Stimulated activated CD8-positive, alpha-beta memory T cell treated with anti-CD3 and anti-CD28 coated beads, Interleukin-12 subunit alpha, Interleukin-12 subunit beta, amount 100 ng/mL, for 4 hours (primary cell): Measurements from ENCODE around the gene FYB2.

Experiments used
- DNase-seq: peaks from one replicate; pipeline ENCODE4 v3.0.0-alpha.2; 2020; ENCODE audit warnings: low read depth

FYB2 gene, protein sequence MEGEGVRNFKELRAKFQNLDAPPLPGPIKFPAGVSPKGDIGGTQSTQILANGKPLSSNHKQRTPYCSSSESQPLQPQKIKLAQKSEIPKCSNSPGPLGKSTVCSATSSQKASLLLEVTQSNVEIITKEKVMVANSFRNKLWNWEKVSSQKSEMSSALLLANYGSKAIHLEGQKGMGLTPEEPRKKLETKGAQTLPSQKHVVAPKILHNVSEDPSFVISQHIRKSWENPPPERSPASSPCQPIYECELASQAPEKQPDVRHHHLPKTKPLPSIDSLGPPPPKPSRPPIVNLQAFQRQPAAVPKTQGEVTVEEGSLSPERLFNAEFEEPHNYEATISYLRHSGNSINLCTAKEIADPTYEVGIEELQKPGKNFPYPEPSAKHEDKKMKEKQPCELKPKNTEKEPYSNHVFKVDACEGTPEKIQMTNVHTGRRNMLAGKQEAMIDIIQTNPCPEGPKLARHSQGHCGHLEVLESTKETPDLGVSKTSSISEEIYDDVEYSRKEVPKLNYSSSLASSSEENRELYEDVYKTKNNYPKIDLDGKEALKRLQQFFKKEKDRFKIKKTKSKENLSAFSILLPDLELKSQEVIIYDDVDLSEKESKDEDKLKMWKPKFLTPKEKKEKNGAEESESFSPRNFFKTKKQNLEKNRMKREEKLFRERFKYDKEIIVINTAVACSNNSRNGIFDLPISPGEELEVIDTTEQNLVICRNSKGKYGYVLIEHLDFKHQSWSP

GRCh38 chr1:56819387-56819899 is at the start of gene FYB2:
Gene FYB2 (minus strand): TSS chr1:56819404. CDS start chr1:56819290, 114 bp downstream.
- no peak for DNase-seq

- DNase-seq, result no peak
Observed at GRCh38 chr1:56868761-56869160, 49.6 kb upstream of the FYB2 start.

DNA sequence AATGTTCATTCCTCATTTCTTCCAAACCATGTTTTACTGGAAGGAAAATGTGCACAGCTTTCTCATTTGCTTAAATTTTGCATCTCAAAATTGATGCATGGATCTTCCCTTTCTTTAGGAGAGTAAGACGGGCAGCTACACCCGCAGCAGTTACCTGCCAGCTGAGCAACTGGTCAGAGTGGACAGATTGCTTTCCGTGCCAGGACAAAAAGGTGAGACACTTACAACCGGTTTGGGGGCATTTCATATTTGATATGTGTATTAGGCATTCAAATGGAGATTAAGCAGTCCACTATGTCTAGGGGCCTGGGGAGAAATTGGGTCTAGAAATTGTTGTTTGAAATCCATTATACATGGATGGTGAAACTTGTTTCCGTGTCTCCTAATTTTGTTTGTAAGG is 48.3 kb upstream of the FYB2 start:
- DNase-seq, result no peak

DNA sequence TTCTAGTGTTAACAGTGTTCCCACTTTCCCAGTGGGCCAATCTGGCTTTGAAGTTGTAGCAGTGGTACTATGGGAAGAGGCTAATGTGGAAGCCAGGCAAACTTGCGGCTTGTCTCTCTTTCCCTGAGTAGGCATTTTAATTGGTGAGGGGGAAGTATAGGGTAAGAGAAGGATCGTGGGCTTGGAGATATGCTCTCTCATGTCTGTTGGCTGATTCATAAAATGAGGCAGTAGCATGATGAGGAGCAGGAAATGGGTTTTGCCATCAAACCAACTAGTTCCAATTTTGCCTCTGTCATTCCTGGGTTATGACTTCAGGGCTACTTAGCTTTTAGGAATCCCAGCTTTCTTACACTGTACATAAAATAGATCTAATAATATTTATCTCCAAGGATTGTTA is 47.5 kb upstream of the FYB2 start:
- no peak for DNase-seq

- no peak for DNase-seq
Observed at GRCh38 chr1:56864430-56864829, 45.2 kb upstream of the FYB2 start.

GRCh38 chr1:56863265-56863992 is 44.2 kb upstream of the FYB2 start:
- no peak for DNase-seq

DNA sequence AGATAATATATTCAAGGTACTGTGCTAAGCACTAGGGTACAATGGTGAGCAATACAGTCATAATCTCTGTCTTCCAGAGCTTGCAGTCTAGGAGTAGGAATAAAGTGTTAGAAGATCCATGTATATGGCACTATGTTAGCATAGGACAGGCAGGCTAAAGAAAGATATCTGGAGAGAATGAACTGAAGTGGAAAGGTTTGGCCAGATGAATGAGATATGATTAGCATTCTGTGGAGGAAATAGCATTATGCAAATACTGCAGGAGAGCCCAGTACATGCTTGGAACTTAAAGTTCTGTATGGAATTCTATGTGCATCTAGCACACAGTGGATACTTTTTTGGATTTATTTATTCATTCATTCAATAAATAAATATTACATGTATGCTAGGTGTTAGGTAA is 40.1 kb upstream of the FYB2 start:
- DNase-seq, result no peak

GRCh38 chr1:56856186-56856585 is 37.0 kb upstream of the FYB2 start:
- no peak for DNase-seq

- DNase-seq, result no peak
Observed at GRCh38 chr1:56855190-56855589, 36.0 kb upstream of the FYB2 start.

DNA sequence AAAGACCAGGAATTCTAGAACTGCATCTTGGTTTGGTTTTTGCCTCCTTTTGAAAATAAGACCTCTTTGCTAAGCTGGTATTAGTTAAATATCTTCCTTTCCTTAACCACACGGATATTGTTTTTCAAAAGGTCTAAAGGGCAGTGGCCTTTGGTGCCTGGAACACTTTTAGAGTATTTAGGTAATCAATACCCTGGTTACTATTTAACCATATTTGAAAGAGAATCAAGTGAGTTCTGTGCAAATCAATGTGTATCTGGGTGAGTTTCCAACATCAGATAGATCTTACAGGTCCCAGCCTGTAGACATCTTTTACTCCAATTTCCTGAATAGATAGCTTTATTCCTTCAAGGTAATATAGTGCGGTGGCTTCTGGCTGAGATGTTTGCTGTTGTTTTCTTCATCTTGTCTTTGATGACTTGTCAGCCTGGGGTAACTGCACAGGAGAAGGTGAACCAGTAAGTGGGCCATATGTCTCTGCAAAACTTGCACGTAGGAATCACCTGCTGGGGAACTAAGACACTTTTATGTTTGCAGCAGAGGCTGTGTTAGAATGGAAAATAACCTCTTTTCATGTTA is 35.4 kb upstream of the FYB2 start, which contains the start of gene C8A:
TSS of gene C8A (plus strand) at position 277 of the 579 bp plus-strand sequence. CDS start at position 382, 105 bp downstream.
- no peak for DNase-seq

- no peak for DNase-seq
Observed at GRCh38 chr1:56852476-56852875, 33.3 kb upstream of the FYB2 start.

GRCh38 chr1:56850922-56851321 is 31.7 kb upstream of the FYB2 start:
- DNase-seq, result no peak

- DNase-seq, result no peak
Observed at GRCh38 chr1:56850411-56850810, 31.2 kb upstream of the FYB2 start.

DNA sequence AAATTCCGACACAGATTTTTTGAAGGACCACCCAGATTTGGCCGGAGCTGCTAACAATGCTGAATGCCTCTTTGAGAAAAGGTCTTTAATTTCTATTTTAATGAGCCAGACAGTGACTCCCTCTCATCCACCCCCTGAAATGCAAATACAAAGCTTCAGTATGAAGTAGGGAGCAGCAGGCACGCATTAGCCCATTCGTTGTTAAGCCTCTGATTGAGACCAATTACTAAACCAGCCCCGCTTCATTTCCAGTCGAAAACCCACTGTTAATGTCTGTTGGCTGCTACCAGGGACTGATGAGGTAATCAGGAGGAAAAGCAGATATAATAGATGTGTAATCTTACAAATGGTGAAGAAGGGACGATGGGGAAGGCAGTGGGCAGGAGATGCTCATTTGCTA is 30.5 kb upstream of the FYB2 start:
- no peak for DNase-seq

- DNase-seq, result no peak
Observed at GRCh38 chr1:56845343-56845742, 26.1 kb upstream of the FYB2 start.

GRCh38 chr1:56844545-56845136 is 25.4 kb upstream of the FYB2 start:
- no peak for DNase-seq

- DNase-seq, result no peak
Observed at GRCh38 chr1:56843544-56843943, 24.3 kb upstream of the FYB2 start.

DNA sequence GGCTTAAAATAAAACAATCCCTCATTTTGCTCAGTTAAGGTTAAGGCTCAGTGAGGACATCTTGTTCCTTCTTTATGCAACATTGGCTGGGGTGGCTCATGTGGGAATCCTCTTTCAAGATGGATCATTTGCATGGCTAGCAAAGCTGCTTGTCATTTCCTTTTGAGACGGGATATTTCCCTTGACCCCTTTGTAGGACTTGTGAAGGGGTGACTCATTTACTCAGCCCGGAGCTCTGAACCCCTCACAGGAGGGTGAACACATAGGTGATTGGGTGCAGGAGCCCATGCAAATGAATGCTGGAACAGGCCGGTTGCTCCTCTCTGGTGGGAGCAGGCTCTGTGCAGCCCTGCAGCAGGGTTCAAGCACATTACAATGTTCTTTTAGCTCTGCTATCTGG is 19.6 kb upstream of the FYB2 start:
- DNase-seq, result no peak

DNA sequence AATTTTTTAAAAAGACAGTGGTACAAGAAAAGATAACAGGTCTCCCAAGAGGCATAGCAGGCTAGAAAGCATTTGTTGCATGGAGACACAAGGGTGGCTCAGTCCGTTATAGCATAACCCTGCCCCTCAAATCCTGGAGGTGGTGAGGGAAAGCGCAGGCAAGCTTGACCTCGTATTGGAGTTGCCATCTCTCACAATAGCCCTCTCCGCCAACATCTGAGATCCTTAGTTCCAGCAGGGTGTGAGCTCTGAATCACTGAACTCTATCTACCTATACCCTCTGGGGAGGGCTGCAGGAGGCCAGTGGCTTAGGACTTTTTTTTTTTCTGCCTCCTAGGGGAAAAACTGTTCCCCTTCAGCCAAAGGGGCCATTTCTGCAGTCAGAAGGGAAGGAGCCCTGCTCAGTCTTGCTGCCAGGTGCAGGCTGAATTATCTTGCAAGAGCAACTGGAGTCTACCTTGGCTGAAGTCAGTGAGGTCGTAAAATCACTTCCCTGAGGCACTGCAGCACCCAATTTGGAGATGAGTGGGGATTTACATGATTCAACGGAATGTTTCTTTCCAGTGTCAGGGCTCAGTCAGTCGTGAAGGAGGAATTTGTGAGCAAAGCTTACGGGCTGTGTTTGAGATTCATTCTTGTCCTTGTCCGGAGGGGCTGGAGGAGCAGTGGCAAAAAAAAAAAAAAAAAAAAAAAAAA is 18.2 kb upstream of the FYB2 start:
- no peak for DNase-seq

DNA sequence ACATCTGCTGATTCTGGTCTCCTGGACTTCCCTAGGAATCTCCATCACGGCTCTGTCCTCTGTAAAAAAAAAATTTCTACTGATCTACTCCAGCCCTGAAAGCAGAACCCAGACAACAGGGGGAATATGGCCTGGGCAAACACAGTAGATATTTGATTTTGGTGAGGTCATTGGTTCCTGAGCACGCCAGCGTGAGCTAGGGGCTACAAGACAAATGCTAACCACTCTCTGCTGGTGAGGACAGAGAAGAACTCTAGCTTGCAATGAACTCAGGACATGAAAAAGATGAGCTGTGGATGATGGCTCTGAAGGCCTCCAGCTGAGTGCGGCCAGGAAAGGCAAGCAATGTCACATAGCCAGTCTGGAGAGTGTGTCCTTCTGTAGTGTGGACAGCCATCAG is 17.2 kb upstream of the FYB2 start:
- DNase-seq, result no peak

DNA sequence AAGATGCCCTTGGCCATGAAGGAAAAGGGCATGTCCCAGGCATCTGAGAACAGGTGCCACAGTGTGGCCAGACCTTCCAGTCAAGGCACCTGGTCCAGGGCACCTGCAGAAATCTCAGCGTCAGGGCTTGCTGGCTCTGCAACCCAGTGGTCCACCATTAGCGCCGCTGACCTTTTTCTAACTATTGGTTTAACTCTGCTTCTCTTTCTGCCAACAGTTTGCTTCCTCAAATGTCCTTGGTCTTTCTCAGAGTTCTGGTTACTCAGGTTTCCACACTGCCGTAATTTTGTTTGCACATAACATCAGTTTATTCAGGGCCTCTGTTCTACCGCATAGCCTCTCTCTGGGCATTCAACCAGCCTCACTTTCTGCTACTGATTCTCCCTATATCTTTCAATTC is 16.5 kb upstream of the FYB2 start:
- no peak for DNase-seq
